ENCODE data around the gene BCHE. TPM values are rescaled to one million over a fixed set of nuclear protein-coding genes. Genes with fewer than 3 reads are reported as not detected.
A peak's percentile ranks its signal among the peaks of the same experiment; 100 is the strongest.

The BCHE gene
- polyA plus RNA-seq: 1 to 10 TPM in 1 of 2 donors, under 1 TPM in 1; 0.98 to 4.4 TPM

DNA sequence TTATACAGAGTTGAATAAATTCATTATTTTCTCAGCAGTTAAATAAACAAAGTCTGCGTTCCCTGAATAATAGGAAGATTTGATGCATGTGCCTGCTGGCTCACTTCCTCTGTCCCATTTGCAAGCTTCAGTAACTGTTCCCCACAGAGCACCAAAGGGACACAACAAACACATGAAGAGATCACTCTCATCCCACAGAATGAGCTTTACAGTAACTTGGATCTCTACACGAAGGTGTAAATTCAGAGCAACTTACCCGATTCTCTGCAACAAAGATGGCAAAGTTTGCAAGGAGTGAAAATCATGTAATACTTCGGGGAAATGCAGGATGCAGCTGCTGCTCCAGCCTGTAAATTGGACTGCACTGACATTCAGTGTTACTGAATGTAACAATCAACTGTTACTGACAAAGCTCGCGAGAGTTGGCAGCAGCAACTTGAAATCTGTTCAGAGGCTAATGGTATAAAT lies at the start of gene BCHE:
Gene BCHE (minus strand): TSS at position 366 of the 468 bp plus-strand sequence. CDS start 6,390 bp downstream, outside the sequence.
- H3K4me1 ChIP-seq (ENCODE audit: control insufficient read depth in 2 of 2, insufficient read depth in 2 of 2, low read length in 1 of 2): no peaks in the 10 kb centered on the region
- H3K36me3 ChIP-seq (ENCODE audit: control insufficient read depth in 2 of 2, insufficient read depth in 2 of 2, low read length in 1 of 2): no peaks in the 10 kb centered on the region
- no peaks in the 10 kb centered on the region for H3K27me3 ChIP-seq (ENCODE audit: control insufficient read depth in 1 of 2, insufficient read depth in 2 of 2, low read length in 2 of 2)
- 11 to 16% methylated on average over 6 of the region's 6 CpGs for WGBS, 2 donors
- H3K4me3 ChIP-seq (ENCODE audit: low read depth in 1 of 2, low read length in 2 of 2): peak within 1 kb of the TSS; percentile 30 to 43
- no peak within 1 kb of the TSS for H3K27ac ChIP-seq (ENCODE audit: low read depth in 2 of 2, low read length in 1 of 2)
- no peaks in the 10 kb centered on the region for H3K9me3 ChIP-seq (ENCODE audit: control insufficient read depth in 2 of 2, insufficient read depth in 1 of 2, low read depth in 1 of 2, low read length in 1 of 2)

DNA sequence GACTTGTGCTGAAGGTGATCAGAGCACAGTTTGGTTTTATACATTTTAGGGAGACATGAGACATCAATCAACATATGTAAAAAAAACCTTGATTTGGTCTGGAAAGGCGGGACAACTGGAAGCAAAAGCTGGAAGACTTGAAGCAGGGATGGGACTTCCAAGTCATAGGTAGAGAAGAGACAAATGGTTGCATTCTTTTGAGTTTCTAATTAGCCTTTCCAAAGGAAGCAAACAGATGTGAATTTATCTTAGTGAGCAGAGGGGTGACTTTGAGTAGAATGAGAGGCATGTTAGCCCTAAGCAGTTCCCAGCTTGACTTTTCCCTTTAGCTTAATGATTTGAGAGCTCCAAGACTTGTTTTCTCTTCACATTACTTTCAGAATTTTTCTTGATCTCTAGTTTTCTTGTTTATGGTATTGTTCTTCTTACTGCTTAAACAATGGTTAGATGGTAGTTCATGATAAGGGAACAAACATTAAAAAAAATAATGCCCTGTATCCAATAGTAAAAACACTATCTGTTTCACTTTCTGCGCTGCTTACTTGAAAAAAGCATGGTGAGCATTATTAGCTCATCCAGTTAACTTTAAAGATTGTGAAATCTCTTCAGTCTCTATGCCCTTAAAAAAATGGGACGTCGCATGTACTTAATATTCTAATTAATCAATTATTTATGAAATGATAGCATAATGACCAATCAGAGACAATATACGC lies 48.5 kb upstream of the BCHE start:
- Histone ChIP-seq H3K4me1 (ENCODE audit: control insufficient read depth in 2 of 2, insufficient read depth in 2 of 2, low read length in 1 of 2) (no peaks in the 10 kb centered on the region), H3K27me3 (ENCODE audit: control insufficient read depth in 1 of 2, insufficient read depth in 2 of 2, low read length in 2 of 2) (no peaks in the 10 kb centered on the region), H3K9me3 (ENCODE audit: control insufficient read depth in 2 of 2, insufficient read depth in 1 of 2, low read depth in 1 of 2, low read length in 1 of 2) (no peaks in the 10 kb centered on the region), H3K27ac (ENCODE audit: low read depth in 2 of 2, low read length in 1 of 2) (no peak overlapping the region), H3K36me3 (ENCODE audit: control insufficient read depth in 2 of 2, insufficient read depth in 2 of 2, low read length in 1 of 2) (no peaks in the 10 kb centered on the region), H3K4me3 (ENCODE audit: low read depth in 1 of 2, low read length in 2 of 2) (no peak overlapping the region)
- WGBS, 2 donors: 92% methylated on average over 5 of the region's 5 CpGs

DNA sequence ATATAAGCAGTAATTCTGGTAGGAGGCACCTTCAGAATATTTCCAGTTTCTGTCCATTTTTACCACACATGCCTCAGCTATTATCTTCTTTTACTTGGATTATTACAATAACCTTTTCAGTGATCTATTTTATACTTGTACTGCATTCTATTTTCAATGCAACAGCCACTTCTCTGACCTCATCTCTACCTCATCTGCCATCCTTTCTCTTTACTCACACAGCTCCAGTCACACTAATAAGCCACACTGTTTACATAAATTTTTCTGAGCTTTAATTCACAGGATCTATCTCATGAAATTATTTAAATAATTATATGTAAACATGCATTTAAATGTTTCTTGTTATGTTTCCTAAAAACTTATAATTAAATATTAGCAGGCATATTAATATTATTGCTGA lies 47.3 kb upstream of the BCHE start:
- Histone ChIP-seq H3K27me3 (ENCODE audit: control insufficient read depth in 1 of 2, insufficient read depth in 2 of 2, low read length in 2 of 2) (no peaks in the 10 kb centered on the region), H3K4me3 (ENCODE audit: low read depth in 1 of 2, low read length in 2 of 2) (no peak overlapping the region), H3K4me1 (ENCODE audit: control insufficient read depth in 2 of 2, insufficient read depth in 2 of 2, low read length in 1 of 2) (no peaks in the 10 kb centered on the region), H3K27ac (ENCODE audit: low read depth in 2 of 2, low read length in 1 of 2) (no peak overlapping the region), H3K9me3 (ENCODE audit: control insufficient read depth in 2 of 2, insufficient read depth in 1 of 2, low read depth in 1 of 2, low read length in 1 of 2) (no peaks in the 10 kb centered on the region), H3K36me3 (ENCODE audit: control insufficient read depth in 2 of 2, insufficient read depth in 2 of 2, low read length in 1 of 2) (no peaks in the 10 kb centered on the region)

DNA sequence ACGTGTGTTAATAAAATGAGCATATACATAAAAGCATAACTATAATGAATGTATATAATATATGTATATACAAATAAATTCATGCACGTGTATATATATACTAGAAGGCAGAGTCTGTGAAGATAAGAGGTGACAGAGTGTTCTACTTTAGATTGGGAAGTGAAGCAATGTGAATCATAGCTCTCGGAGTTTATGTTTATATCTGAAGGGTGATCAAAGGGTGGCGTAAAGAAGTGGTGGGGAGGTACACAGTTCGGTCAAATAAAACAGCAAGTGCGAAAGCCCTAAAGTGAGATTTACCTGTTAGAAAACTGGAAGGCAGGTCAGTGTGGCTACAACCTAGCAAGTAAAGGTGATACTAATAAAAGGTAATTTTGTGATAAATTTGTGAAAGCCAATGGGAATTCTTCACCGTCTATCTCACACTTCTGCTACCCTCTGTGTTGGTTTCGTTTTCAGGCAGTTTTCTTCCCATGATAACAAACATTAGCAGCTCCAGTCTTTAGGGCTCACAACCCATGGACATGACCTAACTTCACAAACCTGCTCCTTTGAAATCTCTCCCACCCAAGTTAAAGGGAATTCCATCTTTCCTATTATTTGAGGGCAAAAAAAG lies 46.7 kb upstream of the BCHE start:
- Histone ChIP-seq H3K4me3 (ENCODE audit: low read depth in 1 of 2, low read length in 2 of 2) (no peak overlapping the region), H3K9me3 (ENCODE audit: control insufficient read depth in 2 of 2, insufficient read depth in 1 of 2, low read depth in 1 of 2, low read length in 1 of 2) (no peaks in the 10 kb centered on the region), H3K36me3 (ENCODE audit: control insufficient read depth in 2 of 2, insufficient read depth in 2 of 2, low read length in 1 of 2) (no peaks in the 10 kb centered on the region), H3K27me3 (ENCODE audit: control insufficient read depth in 1 of 2, insufficient read depth in 2 of 2, low read length in 2 of 2) (no peaks in the 10 kb centered on the region), H3K27ac (ENCODE audit: low read depth in 2 of 2, low read length in 1 of 2) (no peak overlapping the region), H3K4me1 (ENCODE audit: control insufficient read depth in 2 of 2, insufficient read depth in 2 of 2, low read length in 1 of 2) (no peaks in the 10 kb centered on the region)
- 61 to 68% methylated on average over 8 of the region's 8 CpGs for WGBS, 2 donors

DNA sequence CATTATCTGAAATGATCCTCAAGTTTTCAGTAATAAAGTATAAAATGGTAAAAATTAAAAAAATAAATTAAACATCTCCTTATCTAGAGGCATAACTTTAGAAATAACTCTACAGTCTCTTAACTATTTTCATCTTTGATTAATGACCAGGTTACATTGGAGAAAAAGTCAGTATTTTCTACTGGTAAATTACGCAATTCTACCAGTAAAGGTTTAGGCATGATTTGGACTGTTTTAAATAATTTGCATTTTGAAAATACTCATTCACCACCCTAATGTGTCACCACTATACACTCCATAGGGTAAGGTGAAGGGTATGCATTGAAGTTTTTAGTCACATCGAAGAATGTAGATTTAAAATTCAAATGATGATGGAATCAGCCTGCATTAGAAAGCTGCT lies 45.9 kb upstream of the BCHE start:
- 87 to 95% methylated on average over 2 of the region's 2 CpGs for WGBS, 2 donors
- H3K36me3 ChIP-seq (ENCODE audit: control insufficient read depth in 2 of 2, insufficient read depth in 2 of 2, low read length in 1 of 2): no peaks in the 10 kb centered on the region
- H3K27me3 ChIP-seq (ENCODE audit: control insufficient read depth in 1 of 2, insufficient read depth in 2 of 2, low read length in 2 of 2): no peaks in the 10 kb centered on the region
- no peak overlapping the region for H3K27ac ChIP-seq (ENCODE audit: low read depth in 2 of 2, low read length in 1 of 2)
- no peak overlapping the region for H3K4me3 ChIP-seq (ENCODE audit: low read depth in 1 of 2, low read length in 2 of 2)
- no peaks in the 10 kb centered on the region for H3K4me1 ChIP-seq (ENCODE audit: control insufficient read depth in 2 of 2, insufficient read depth in 2 of 2, low read length in 1 of 2)
- H3K9me3 ChIP-seq (ENCODE audit: control insufficient read depth in 2 of 2, insufficient read depth in 1 of 2, low read depth in 1 of 2, low read length in 1 of 2): no peaks in the 10 kb centered on the region

DNA sequence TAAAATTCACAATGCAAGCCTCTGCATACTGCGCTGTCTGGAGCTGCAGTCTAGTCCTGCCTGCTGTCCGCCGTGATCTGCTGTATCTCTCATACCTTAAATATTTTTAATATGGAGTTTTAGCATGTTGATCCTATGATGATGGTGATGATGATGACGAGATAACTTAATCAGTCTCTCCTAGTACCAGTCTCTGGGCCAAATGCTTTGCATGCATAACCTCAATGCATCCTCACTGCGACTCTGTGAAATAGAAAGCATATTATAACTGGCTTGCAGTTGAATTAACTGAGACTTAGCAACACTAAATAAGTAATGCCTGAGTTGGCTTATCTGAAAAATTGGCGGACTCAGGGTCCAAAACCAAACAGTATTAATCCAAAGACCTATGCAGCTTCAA lies 38.4 kb upstream of the BCHE start:
- Histone ChIP-seq H3K27me3 (ENCODE audit: control insufficient read depth in 1 of 2, insufficient read depth in 2 of 2, low read length in 2 of 2) (no peaks in the 10 kb centered on the region), H3K27ac (ENCODE audit: low read depth in 2 of 2, low read length in 1 of 2) (no peak overlapping the region), H3K4me1 (ENCODE audit: control insufficient read depth in 2 of 2, insufficient read depth in 2 of 2, low read length in 1 of 2) (no peaks in the 10 kb centered on the region), H3K9me3 (ENCODE audit: control insufficient read depth in 2 of 2, insufficient read depth in 1 of 2, low read depth in 1 of 2, low read length in 1 of 2) (peaks cover 0 to 4% of the 10 kb centered on the region in 2 donors), H3K4me3 (ENCODE audit: low read depth in 1 of 2, low read length in 2 of 2) (no peak overlapping the region), H3K36me3 (ENCODE audit: control insufficient read depth in 2 of 2, insufficient read depth in 2 of 2, low read length in 1 of 2) (no peaks in the 10 kb centered on the region)
- 85 to 89% methylated on average over 6 of the region's 6 CpGs for WGBS, 2 donors

DNA sequence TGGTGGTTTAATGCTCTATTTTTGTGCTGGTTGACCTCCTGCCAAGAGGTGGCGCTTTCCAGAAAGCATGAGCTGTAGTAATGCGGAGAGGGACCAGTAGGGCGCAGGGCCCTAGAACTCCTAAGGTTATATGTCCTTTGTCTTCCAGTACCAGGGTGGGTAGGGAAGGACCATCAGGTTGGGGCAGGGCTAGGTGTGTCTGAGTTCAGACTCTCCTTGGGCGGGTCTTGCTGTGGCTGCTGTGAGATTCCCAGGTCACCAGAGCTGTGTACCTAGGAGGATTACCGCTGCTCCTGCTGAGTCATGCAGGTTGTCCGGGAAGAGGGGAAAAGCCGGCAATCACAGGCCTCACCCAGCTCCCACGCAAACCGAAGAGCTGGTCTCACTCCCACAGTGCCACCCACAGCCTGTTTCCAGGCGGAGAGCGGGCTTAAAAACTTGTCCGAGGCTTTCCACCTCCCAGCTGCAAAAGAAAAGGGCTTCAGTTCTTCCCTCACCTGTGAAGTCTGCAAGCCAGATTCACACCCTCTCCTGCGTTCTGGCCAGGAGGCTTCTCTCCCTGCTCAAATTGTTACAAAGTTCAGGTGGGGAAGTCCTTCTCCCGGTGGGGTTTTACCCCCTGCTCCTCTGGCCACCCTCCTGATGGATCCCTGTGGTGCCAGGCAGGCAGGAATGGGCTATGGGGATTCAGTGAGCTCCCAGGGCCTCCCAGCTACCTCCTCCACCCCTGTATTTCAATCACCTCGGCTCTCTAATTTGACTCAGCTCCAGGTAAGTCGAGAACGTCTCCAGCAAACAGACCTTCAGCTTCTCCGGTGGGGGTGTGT lies 37.7 kb upstream of the BCHE start:
- WGBS, 2 donors: 84 to 85% methylated on average over 17 to 18 of the region's 18 CpGs
- H3K4me3 ChIP-seq (ENCODE audit: low read depth in 1 of 2, low read length in 2 of 2): no peak overlapping the region
- no peaks in the 10 kb centered on the region for H3K36me3 ChIP-seq (ENCODE audit: control insufficient read depth in 2 of 2, insufficient read depth in 2 of 2, low read length in 1 of 2)
- no peak overlapping the region for H3K27ac ChIP-seq (ENCODE audit: low read depth in 2 of 2, low read length in 1 of 2)
- peaks cover 0 to 4% of the 10 kb centered on the region in 2 donors for H3K9me3 ChIP-seq (ENCODE audit: control insufficient read depth in 2 of 2, insufficient read depth in 1 of 2, low read depth in 1 of 2, low read length in 1 of 2)
- no peaks in the 10 kb centered on the region for H3K4me1 ChIP-seq (ENCODE audit: control insufficient read depth in 2 of 2, insufficient read depth in 2 of 2, low read length in 1 of 2)
- H3K27me3 ChIP-seq (ENCODE audit: control insufficient read depth in 1 of 2, insufficient read depth in 2 of 2, low read length in 2 of 2): no peaks in the 10 kb centered on the region

DNA sequence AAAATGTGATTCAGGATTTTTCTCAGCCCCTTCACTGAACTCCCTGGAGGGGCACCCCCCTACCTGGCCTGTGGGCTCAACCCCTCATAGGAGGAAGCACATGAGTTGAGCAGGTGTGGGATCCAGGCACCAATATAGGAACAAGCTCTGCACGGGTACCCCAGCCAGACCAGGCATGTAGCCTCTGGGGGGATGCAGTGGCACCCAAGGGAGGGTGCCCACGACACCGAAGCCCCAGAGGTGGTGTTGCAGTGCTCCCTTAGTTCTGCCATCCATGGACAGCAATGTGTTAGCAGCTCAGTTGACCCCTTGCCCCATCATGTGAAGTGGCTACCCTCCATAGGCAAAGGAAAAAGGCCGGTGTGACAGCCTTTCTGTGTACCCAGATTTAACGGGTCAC lies 30.9 kb upstream of the BCHE start:
- WGBS, 2 donors: 89 to 92% methylated on average over 5 of the region's 5 CpGs
- Histone ChIP-seq H3K36me3 (ENCODE audit: control insufficient read depth in 2 of 2, insufficient read depth in 2 of 2, low read length in 1 of 2) (no peaks in the 10 kb centered on the region), H3K4me1 (ENCODE audit: control insufficient read depth in 2 of 2, insufficient read depth in 2 of 2, low read length in 1 of 2) (no peaks in the 10 kb centered on the region), H3K27me3 (ENCODE audit: control insufficient read depth in 1 of 2, insufficient read depth in 2 of 2, low read length in 2 of 2) (no peaks in the 10 kb centered on the region), H3K4me3 (ENCODE audit: low read depth in 1 of 2, low read length in 2 of 2) (no peak overlapping the region), H3K27ac (ENCODE audit: low read depth in 2 of 2, low read length in 1 of 2) (no peak overlapping the region), H3K9me3 (ENCODE audit: control insufficient read depth in 2 of 2, insufficient read depth in 1 of 2, low read depth in 1 of 2, low read length in 1 of 2) (no peaks in the 10 kb centered on the region)

DNA sequence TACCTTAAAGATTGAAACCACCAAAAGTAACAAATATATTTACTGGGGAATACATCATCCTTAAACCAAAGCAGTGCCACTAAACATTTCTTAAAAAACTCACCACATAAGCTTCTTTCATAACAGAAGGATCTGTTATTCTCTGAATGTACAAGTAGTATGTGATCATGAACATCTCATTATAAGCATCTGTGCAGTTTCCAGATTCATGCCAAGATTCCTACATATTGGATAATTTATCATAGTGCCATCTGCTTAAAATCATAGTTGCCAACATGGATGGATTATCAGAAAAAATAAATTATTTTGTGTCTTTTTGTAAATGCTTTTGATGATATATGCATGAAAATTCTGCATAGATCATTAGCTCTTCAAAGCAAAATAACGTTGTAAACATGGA lies 21.8 kb upstream of the BCHE start:
- WGBS, 2 donors: 60 to 64% methylated on average over 1 of the region's 1 CpG
- H3K36me3 ChIP-seq (ENCODE audit: control insufficient read depth in 2 of 2, insufficient read depth in 2 of 2, low read length in 1 of 2): no peaks in the 10 kb centered on the region
- H3K27ac ChIP-seq (ENCODE audit: low read depth in 2 of 2, low read length in 1 of 2): no peak overlapping the region
- no peak overlapping the region for H3K4me3 ChIP-seq (ENCODE audit: low read depth in 1 of 2, low read length in 2 of 2)
- H3K4me1 ChIP-seq (ENCODE audit: control insufficient read depth in 2 of 2, insufficient read depth in 2 of 2, low read length in 1 of 2): no peaks in the 10 kb centered on the region
- no peaks in the 10 kb centered on the region for H3K9me3 ChIP-seq (ENCODE audit: control insufficient read depth in 2 of 2, insufficient read depth in 1 of 2, low read depth in 1 of 2, low read length in 1 of 2)
- H3K27me3 ChIP-seq (ENCODE audit: control insufficient read depth in 1 of 2, insufficient read depth in 2 of 2, low read length in 2 of 2): no peaks in the 10 kb centered on the region

Measured in esophagus (tissue), 2 donors.